ENCODE measurements around the gene EP400. TPM values are rescaled to one million over a fixed set of nuclear protein-coding genes. Genes with fewer than 3 reads are reported as not detected.

The EP400 gene
- total and polyA plus RNA-seq, 9 of the 15 experiments (the other 6 are each of a cell fraction or from before 2014, with no cell fraction given): 4.5 to 58.0 (median 7.0) TPM

DNA sequence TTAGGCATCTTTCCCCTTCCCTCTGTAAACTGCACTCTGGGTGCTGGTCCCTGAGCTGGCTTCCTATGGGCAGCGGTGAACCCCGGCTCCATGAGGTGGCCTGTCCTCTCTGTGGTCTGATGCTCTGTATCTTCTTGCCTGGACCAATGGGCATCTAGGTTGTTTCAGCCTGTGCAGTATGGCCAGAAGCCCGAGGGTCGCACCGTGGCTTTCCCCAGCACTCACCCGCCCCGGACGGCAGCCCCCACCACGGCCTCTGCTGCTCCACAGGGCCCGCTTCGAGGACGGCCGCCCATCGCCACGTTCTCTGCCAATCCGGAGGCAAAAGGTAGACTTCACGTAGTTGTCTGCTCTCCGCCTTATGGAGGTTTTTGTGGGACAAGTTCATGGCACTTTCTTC lies 70.1 kb downstream of the EP400 start:
- FAIRE-seq (no peak), DNase-seq (ENCODE audit: extremely low read depth in 1 of 4, low spot score in 3 of 4) (no peak), ATAC-seq (no peak)
- intact Hi-C loops (cut with micrococcal nuclease) (no loop called here), in situ Hi-C loops (cut with MboI) (no loop called here)
- no peaks in the 10 kb centered on the region for H3K9me3 ChIP-seq (replicated peaks; ENCODE audit: control insufficient read depth, insufficient read depth, low read depth, low read length)
- no peaks in the 10 kb centered on the region for H4K20me1 ChIP-seq (replicated peaks; ENCODE audit: control insufficient read depth, insufficient read depth, low read length)
- H3K36me3 ChIP-seq (ENCODE audit: control insufficient read depth, insufficient read depth, low read length): peaks cover 89% of the 10 kb centered on the region
- no peak overlapping the region for H3K27ac ChIP-seq (ENCODE audit: extremely low read depth, low read depth, low read length)
- WGBS (ENCODE audit: insufficient coverage, low coverage, missing lambda C conversion rate): 100% methylated on average over 6 of the region's 18 CpGs
- ChIA-PET CTCF (ENCODE audit: low intra/inter-chr PET ratio) (no interaction called here), POLR2A (interaction anchor here (0.5 to 1.4 kb wide), 3 partner anchors 7 to 947 kb away, joined by 3 to 4 read pairs (median 3); no protein-coding TSS in a partner anchor)
- no peak overlapping the region for H3K4me3 ChIP-seq
- peaks cover 0 to 3% of the 10 kb centered on the region in 2 experiments; a peak in 1 of 5 replicates for H3K4me1 ChIP-seq (replicated peaks in 1 of 2; ENCODE audit: control insufficient read depth in 2 of 2, insufficient read depth in 2 of 2, low read length in 2 of 2)
- H2AFZ ChIP-seq (ENCODE audit: low read depth, low read length): no peak overlapping the region
- H3K9ac ChIP-seq (ENCODE audit: insufficient read depth in 1 of 2, low read depth in 2 of 2, low read length in 2 of 2): no peak overlapping the region
- no peak overlapping the region for H3K4me2 ChIP-seq (ENCODE audit: insufficient read depth, low read length)
- no peaks in the 10 kb centered on the region for H3K79me2 ChIP-seq (ENCODE audit: control insufficient read depth, insufficient read depth, low read length)
- H3K27me3 ChIP-seq (ENCODE audit: control insufficient read depth in 2 of 2, insufficient read depth in 2 of 2, low read length in 2 of 2): no peaks in the 10 kb centered on the region
- TF ChIP-seq STAG1 (CRISPR knock-in tag; IDR thresholded peaks at IDR 0.05; ENCODE audit: borderline replicate concordance): no peak
- TF ChIP-seq PPARD (CRISPR knock-in tag; IDR thresholded peaks at IDR 0.05): no peak
- TF ChIP-seq MED1 (CRISPR knock-in tag; IDR thresholded peaks at IDR 0.05; ENCODE audit: borderline replicate concordance): no peak
- no peak for TF ChIP-seq ZFP1 (CRISPR knock-in tag; IDR thresholded peaks at IDR 0.05)
- TF ChIP-seq ZNF79 (CRISPR knock-in tag; IDR thresholded peaks at IDR 0.05; ENCODE audit: low read depth): no peak
- TF ChIP-seq, protein P1, sequence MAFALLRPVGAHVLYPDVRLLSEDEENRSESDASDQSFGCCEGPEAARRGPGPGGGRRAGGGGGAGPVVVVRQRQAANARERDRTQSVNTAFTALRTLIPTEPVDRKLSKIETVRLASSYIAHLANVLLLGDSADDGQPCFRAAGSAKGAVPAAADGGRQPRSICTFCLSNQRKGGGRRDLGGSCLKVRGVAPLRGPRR (CRISPR knock-in tag; IDR thresholded peaks at IDR 0.05): no peak
- no peak for TF ChIP-seq RHOXF2B (CRISPR knock-in tag; conservative IDR thresholded peaks at IDR 0.05)
- TF ChIP-seq KLF16 (IDR thresholded peaks at IDR 0.05): no peak
- TF ChIP-seq CCAR2 (IDR thresholded peaks at IDR 0.05; ENCODE audit: low read depth, low read length): no peak
- TF ChIP-seq SP1 (CRISPR knock-in tag; IDR thresholded peaks at IDR 0.05): no peak
- no peak for TF ChIP-seq RB1 (IDR thresholded peaks at IDR 0.05; ENCODE audit: low read depth)
- no peak for TF ChIP-seq ZNF75A (CRISPR knock-in tag; IDR thresholded peaks at IDR 0.05)
- TF ChIP-seq SPI1 (IDR thresholded peaks at IDR 0.05; ENCODE audit: borderline replicate concordance, low read depth, low read length): no peak
- TF ChIP-seq FOXA1 (IDR thresholded peaks at IDR 0.05; ENCODE audit: borderline replicate concordance): no peak
- TF ChIP-seq, protein P2, sequence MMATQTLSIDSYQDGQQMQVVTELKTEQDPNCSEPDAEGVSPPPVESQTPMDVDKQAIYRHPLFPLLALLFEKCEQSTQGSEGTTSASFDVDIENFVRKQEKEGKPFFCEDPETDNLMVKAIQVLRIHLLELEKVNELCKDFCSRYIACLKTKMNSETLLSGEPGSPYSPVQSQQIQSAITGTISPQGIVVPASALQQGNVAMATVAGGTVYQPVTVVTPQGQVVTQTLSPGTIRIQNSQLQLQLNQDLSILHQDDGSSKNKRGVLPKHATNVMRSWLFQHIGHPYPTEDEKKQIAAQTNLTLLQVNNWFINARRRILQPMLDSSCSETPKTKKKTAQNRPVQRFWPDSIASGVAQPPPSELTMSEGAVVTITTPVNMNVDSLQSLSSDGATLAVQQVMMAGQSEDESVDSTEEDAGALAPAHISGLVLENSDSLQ (IDR thresholded peaks at IDR 0.05): no peak
- TF ChIP-seq TRIM28 (IDR thresholded peaks at IDR 0.05): no peak
- TF ChIP-seq ZNF785 (CRISPR knock-in tag; IDR thresholded peaks at IDR 0.05): no peak
- TF ChIP-seq, protein P3, sequence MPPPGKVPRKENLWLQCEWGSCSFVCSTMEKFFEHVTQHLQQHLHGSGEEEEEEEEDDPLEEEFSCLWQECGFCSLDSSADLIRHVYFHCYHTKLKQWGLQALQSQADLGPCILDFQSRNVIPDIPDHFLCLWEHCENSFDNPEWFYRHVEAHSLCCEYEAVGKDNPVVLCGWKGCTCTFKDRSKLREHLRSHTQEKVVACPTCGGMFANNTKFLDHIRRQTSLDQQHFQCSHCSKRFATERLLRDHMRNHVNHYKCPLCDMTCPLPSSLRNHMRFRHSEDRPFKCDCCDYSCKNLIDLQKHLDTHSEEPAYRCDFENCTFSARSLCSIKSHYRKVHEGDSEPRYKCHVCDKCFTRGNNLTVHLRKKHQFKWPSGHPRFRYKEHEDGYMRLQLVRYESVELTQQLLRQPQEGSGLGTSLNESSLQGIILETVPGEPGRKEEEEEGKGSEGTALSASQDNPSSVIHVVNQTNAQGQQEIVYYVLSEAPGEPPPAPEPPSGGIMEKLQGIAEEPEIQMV (tag; conservative IDR thresholded peaks at IDR 0.05; ENCODE audit: low read depth): no peak
- TF ChIP-seq, protein P4, sequence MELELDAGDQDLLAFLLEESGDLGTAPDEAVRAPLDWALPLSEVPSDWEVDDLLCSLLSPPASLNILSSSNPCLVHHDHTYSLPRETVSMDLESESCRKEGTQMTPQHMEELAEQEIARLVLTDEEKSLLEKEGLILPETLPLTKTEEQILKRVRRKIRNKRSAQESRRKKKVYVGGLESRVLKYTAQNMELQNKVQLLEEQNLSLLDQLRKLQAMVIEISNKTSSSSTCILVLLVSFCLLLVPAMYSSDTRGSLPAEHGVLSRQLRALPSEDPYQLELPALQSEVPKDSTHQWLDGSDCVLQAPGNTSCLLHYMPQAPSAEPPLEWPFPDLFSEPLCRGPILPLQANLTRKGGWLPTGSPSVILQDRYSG (tag; conservative IDR thresholded peaks at IDR 0.05; ENCODE audit: low read depth): no peak
- H3K9me1 ChIP-seq (ENCODE audit: control insufficient read depth, insufficient read depth, low read length): no peaks in the 10 kb centered on the region
- no TSS peak for BruUV-seq (replicated peaks)
